GM12891 (cell line): Measurements from ENCODE around the gene PLXND1.

Experiments
- DNase-seq: peaks from one replicate; pipeline ENCODE4 v3.0.0; 2011; ENCODE audit warnings: low spot score; ENCODE audit not compliant: insufficient read length
- FAIRE-seq: peaks from 2 replicates; lab custom pipeline; 2011; peaks lifted over from hg19 to GRCh38; lab: Jason Lieb, UNC
- PAX5 ChIP-seq: IDR thresholded peaks from 2 replicates; pipeline ENCODE4 v1.6.1; 2011; ENCODE audit warnings: low read length, moderate library complexity, mild to moderate bottlenecking; ENCODE audit not compliant: insufficient read depth, severe bottlenecking
- POLR2A ChIP-seq: IDR thresholded peaks from 2 replicates; pipeline ENCODE4 v1.6.1; 2011; ENCODE audit warnings: low read depth, low read length, control low read depth
- POLR2AphosphoS5 ChIP-seq: IDR thresholded peaks from 2 replicates; pipeline ENCODE4 v1.6.1; 2011; ENCODE audit warnings: low read depth, low read length, control low read depth
- POU2F2 ChIP-seq: IDR thresholded peaks from 2 replicates; pipeline ENCODE4 v1.6.1; 2011; ENCODE audit warnings: low read depth, mild to moderate bottlenecking, control low read depth, low read length, moderate library complexity
- SPI1 ChIP-seq: IDR thresholded peaks from 2 replicates; pipeline ENCODE4 v1.6.1; 2011; ENCODE audit warnings: low read depth, low read length, control low read depth
- TAF1 ChIP-seq: IDR thresholded peaks from 2 replicates; pipeline ENCODE4 v1.6.1; 2011; ENCODE audit warnings: low read depth, low read length, control low read depth

The PLXND1 gene

DNA sequence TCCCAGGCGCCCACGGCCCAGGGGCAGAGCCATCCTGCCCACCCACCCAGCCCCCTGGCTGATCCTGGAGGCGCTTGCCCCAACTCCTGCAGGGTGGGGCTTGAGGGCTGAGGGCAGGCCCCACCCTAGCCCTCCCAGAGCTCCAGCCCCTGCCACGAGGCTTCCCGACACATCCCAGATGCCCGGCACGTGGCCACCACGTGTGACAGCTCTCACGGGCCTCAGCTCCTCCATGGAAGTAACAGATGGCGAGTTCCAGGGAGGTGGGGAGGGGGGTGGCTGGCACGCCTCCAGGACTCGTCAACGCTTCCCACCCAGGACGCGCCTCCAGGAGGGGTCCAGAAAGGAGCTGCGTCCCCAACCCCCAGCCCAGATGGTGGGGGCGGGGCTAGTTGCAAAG is 29.1 kb downstream of the PLXND1 start:
- DNase-seq: no peak
- no peak for TF ChIP-seq POU2F2
- no peak for TF ChIP-seq POLR2A
- no peak for TF ChIP-seq SPI1
- no peak for TF ChIP-seq PAX5
- TF ChIP-seq TAF1: no peak
- no peak for TF ChIP-seq POLR2AphosphoS5
- no peak for FAIRE-seq

DNA sequence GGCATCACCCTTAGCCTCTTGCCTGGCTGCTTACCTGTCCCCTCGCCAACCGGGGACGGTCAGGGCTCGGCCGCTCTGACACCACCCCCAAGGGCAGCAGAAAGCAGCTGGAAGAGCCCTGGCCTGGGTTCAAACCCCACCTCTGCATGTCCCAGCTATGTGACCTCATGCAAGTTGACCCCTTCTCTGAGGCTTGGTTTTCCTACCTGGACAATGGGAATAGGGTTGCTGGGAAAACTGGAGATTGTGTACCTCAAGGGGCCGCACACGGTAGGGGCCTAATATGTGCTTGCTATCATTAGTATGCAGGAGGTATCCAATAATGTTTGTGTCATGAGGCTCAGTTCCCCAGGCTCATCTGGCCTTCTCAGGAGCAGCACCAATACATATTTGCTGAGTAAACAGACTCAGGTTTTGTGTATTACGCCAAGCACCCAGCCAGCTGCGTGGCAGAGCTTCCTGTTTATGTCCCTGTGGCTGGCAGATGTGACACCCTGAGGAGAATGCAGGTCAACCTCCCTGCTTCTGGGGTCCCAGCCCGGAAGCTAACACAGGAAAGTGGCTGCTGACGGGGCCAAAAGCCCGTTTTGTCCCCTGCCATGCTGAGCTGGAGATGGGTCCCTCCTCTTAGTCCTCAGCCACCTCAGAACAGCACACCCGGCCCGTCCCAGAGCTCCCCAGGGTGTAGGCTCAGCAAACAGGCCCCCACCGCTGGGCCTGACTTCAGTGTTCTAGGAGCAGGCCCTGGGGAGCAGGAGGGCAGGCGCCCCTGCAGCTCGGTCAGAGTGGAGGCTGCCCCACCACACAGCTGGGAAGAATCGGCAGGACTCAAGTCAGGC is 29.7 kb downstream of the PLXND1 start:
- TF ChIP-seq TAF1: no peak
- TF ChIP-seq SPI1: no peak
- TF ChIP-seq PAX5: no peak
- no peak for TF ChIP-seq POU2F2
- no peak for TF ChIP-seq POLR2A
- no peak for TF ChIP-seq POLR2AphosphoS5
- DNase-seq: peak; percentile 58

DNA sequence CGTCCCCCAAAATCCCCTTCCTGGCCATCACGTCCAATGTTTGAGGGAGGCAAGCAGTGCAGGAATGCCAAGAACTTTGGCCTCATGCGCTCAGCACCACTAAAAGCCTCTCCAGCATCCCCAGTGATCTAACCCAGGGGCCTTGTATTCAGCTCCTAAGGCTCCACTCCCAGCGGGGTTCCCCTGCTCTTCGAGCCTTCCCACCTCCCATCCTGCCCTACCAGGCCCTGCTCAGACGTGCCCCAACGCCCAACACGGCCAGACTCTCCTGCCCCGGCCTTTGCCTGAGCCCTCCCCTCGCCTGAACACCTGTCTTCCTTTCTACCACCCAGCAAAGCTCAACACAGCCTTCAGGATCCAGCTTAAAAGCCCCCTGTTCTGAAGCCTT is 30.5 kb downstream of the PLXND1 start:
- no peak for TF ChIP-seq POU2F2
- no peak for TF ChIP-seq PAX5
- no peak for TF ChIP-seq TAF1
- TF ChIP-seq POLR2A: no peak
- TF ChIP-seq POLR2AphosphoS5: no peak
- TF ChIP-seq SPI1: no peak
- FAIRE-seq (no peak), DNase-seq (no peak)

More for the DNA sequence above, 29.7 kb downstream of the PLXND1 start:
- FAIRE-seq: peak; percentile 79

DNA sequence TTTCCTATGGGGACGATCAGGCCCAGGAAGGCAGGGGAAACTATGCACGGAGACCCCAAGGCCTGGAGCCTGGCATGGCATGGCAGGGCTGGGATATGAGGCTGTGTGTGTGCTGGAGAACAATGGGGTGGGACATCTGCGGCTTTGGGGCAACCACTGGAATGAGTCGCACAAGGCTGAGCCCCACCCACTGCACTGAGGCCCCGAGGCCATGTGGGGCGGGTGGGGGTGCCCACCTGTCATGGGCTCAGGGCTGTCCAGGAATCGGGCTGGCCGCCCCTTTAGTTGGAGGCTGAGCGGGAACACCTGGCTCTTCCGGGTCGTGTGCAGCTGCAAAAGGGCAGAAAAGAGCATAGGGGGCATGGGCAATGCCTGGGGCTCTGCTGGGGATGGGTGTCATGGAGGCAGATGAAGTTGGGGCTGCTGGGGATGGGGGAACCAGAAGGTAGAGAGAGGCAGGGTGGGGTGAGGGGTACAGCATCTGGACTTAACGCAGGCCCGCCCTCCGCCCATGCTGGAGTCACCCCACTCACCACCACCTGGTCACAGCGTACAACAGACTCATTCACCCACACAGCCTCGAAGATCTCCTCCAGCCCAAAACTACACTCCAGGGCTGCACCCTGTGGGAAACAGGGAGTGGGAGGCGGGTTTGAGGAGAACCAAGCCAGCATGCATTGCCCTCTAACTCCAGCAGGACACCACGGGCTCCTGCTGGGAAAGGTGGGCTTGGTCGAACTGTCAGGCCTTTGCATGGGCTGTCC is 31.1 kb downstream of the PLXND1 start:
- no peak for TF ChIP-seq POLR2AphosphoS5
- TF ChIP-seq TAF1: no peak
- no peak for TF ChIP-seq POU2F2
- TF ChIP-seq PAX5: no peak
- no peak for TF ChIP-seq SPI1
- no peak for TF ChIP-seq POLR2A
- DNase-seq (no peak), FAIRE-seq (no peak)

DNA sequence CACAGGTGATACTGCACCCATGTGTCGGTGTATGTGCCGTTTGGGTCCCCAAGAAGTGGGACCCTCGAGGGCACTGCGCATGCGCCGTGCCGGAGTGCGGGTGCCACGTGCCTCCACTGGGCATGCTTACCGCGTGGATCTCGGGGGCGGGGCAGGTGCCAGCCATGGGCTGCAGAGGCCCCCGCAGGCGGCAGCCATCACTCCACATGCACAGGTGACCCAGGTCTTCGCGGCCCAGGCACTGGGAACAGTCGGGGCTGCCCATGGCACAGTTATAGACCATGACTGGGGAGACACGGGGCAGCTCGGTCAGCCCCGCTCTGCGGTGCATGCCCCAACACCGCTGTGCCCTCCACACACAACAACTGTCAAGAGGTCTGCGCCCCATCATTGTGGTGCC is 32.3 kb downstream of the PLXND1 start:
- DNase-seq (no peak), FAIRE-seq (no peak)
- TF ChIP-seq POLR2A (no peak), TAF1 (no peak), POLR2AphosphoS5 (no peak), PAX5 (no peak), SPI1 (no peak), POU2F2 (no peak)

DNA sequence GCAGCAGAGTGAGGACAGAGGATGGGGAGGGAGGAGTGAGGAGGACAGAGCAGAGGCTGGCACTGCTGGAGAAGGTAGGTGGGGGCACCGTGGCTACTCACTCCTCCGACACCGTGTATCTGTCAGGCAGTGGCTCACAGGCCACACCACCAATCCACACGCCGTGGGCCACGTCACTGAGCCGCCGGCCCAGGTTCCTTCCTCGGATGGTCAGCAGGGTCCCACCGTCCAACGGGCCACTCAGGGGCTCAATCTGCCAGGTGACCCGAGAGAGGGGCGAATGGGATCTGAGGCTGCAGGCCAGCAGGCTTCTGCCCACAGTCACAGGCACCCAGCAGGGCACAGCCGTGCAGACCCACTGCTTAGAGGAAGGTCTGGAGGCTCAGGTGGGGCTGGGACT is 33.0 kb downstream of the PLXND1 start:
- DNase-seq: no peak
- FAIRE-seq: no peak
- TF ChIP-seq POLR2AphosphoS5: no peak
- no peak for TF ChIP-seq TAF1
- no peak for TF ChIP-seq POLR2A
- TF ChIP-seq POU2F2: no peak
- no peak for TF ChIP-seq SPI1
- no peak for TF ChIP-seq PAX5

DNA sequence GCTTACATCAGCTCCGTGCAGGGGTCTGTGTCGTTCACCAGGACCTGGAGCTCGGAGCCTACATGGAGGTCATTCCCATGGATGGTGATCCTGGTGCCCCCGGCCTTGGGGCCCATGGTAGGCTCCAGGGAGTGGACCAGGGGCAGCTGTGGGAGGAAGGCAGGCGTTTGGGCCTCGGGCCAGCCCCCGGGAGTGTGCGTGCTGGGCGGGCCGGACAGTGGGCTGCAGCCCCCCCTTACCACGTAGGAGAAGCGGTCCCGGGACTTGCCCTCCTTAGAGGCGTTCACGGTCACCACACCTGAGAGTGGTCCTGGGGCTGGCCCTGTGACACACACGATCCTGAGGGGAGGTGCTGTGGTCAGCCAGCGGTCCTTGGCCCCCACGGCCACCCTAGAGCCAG is 33.9 kb downstream of the PLXND1 start:
- FAIRE-seq (no peak), DNase-seq (no peak)
- no peak for TF ChIP-seq PAX5
- TF ChIP-seq POU2F2: no peak
- no peak for TF ChIP-seq POLR2AphosphoS5
- no peak for TF ChIP-seq SPI1
- no peak for TF ChIP-seq TAF1
- no peak for TF ChIP-seq POLR2A

DNA sequence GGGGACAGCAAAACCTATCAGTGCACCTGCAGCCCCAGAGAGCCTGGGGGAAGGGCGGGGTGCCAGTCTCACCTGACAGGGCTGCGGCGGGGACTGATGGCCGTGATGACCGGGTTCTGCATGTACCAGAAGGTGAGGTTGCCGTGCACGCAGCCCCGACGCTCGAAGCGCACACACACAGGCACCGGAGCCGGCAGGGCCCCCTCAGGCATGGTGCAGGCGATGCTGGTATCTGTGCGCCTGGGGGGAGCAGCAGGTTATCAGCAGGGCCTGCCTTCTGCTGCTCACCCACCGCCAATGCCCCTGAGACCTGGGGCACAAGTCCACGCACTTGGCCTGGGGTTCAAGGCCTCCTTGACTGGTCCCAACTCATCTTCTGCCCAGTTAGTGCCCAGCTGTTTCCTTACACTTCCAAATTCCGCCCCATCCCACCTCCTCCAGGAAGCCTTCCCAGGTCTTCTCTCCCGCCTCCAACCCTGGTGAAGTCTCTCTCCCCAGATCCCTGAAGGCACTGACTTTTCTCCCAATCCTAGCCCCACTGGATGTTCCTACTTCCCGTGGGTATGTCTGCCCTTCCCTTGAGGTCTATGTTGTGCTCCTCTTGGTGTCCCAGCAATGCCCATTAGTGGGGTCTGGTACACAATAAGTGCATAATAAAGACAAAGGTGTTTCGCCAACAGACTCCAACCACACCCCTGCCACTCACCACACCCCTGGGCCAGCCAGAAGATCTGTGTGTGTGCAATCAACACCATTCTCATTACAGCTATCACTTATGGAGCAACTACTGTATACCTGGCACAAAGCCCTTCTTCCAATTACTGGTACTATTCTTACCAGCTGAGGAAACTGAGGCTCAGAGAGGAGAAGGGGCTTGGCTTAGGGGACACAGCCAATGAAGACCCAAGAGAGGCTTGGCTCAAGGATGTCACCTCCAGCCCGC is 34.6 kb downstream of the PLXND1 start:
- FAIRE-seq (no peak), DNase-seq (no peak)
- TF ChIP-seq PAX5 (no peak), POLR2A (no peak), POU2F2 (no peak), POLR2AphosphoS5 (no peak), TAF1 (no peak), SPI1 (no peak)

DNA sequence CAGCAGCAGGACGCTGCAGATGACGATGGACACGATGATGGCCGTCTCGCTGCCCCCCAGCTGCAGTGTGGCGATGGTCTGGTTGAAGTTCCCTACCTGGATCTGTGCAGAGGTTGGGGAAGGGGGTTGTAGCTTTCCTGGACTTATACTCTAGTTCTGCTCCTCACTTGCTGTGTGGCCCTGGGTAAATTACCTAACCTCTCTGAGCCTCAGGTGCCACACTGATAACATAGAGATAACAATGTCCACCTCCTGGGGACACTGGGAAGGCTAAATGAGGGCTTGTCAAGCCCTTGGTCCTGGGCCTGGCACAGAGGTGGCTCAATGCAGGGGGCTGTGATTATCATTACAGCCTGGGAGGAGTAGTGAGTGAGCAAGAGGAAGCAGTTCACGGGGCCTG is 36.6 kb downstream of the PLXND1 start:
- FAIRE-seq (no peak), DNase-seq (no peak)
- TF ChIP-seq SPI1 (no peak), TAF1 (no peak), PAX5 (no peak), POU2F2 (no peak), POLR2AphosphoS5 (no peak), POLR2A (no peak)
